GM12891 (cell line): ENCODE measurements around the gene PINK1.

Source experiments
- PAX5 ChIP-seq: IDR thresholded peaks from 2 replicates; pipeline ENCODE4 v1.6.1; 2011; ENCODE audit warnings: low read length, moderate library complexity, mild to moderate bottlenecking; ENCODE audit not compliant: insufficient read depth, severe bottlenecking
- POLR2A ChIP-seq: IDR thresholded peaks from 2 replicates; pipeline ENCODE4 v1.6.1; 2011; ENCODE audit warnings: low read depth, low read length, control low read depth
- POLR2AphosphoS5 ChIP-seq: IDR thresholded peaks from 2 replicates; pipeline ENCODE4 v1.6.1; 2011; ENCODE audit warnings: low read depth, low read length, control low read depth
- POU2F2 ChIP-seq: IDR thresholded peaks from 2 replicates; pipeline ENCODE4 v1.6.1; 2011; ENCODE audit warnings: low read depth, mild to moderate bottlenecking, control low read depth, low read length, moderate library complexity
- SPI1 ChIP-seq: IDR thresholded peaks from 2 replicates; pipeline ENCODE4 v1.6.1; 2011; ENCODE audit warnings: low read depth, low read length, control low read depth
- TAF1 ChIP-seq: IDR thresholded peaks from 2 replicates; pipeline ENCODE4 v1.6.1; 2011; ENCODE audit warnings: low read depth, low read length, control low read depth

DNA sequence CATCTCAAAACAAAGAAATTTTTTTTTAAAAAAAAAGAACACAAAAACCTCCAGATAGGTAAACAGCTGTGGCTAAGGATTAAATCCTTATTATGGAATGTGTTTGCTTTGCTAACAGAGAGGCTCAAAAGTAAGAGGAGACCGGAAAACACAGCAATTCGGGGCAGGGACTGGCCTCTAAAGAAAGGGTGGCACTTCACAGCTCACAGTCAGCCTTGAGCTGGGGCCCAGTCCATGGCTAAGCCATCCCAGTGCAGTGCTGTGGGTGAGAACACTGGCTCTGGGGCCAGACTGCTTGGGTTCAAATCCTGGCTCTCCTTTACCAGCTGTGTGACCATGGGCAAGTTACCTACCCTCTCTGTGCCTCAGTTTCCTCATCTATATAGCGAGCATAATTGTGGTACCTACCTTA is 56.4 kb downstream of the PINK1 start:
- TF ChIP-seq POLR2A = no peak
- no peak for TF ChIP-seq SPI1
- TF ChIP-seq TAF1 = no peak
- TF ChIP-seq POLR2AphosphoS5 = no peak
- no peak for TF ChIP-seq PAX5
- TF ChIP-seq POU2F2 = no peak
